H9 (cell line): ENCODE results near the gene RANBP17. TPM values are rescaled to one million over a fixed set of nuclear protein-coding genes. Genes with fewer than 3 reads are reported as not detected.

ENCODE experiments used
- DNase-seq: peaks from one replicate; pipeline ENCODE4 v3.0.0-alpha.2; 2017
- H2AFZ ChIP-seq: one replicate; pipeline ENCODE4 v1.6.1; 2013; ENCODE audit warnings: mild to moderate bottlenecking, low read length, control low read depth, moderate library complexity
- H2AK5ac ChIP-seq: 2 replicates; pipeline ENCODE4 v1.6.1; 2013; ENCODE audit warnings: low read length, control low read depth, mixed read lengths; ENCODE audit not compliant: insufficient read length
- H2BK120ac ChIP-seq: one replicate; pipeline ENCODE4 v1.6.1; 2013; ENCODE audit warnings: low read depth, mild to moderate bottlenecking, low read length, control low read depth, inconsistent platforms; ENCODE audit not compliant: poor library complexity, severe bottlenecking
- H2BK12ac ChIP-seq: 2 replicates; pipeline ENCODE4 v1.6.1; 2013; ENCODE audit warnings: low read length, control low read depth, mixed read lengths, low read depth; ENCODE audit not compliant: insufficient read length
- H2BK15ac ChIP-seq: 2 replicates; pipeline ENCODE4 v1.6.1; 2013; ENCODE audit warnings: low read depth, low read length, control low read depth
- H2BK20ac ChIP-seq: one replicate; pipeline ENCODE4 v1.6.1; 2013; ENCODE audit warnings: low read depth, mild to moderate bottlenecking, low read length, control low read depth, inconsistent platforms; ENCODE audit not compliant: poor library complexity, severe bottlenecking
- H2BK5ac ChIP-seq: 2 replicates; pipeline ENCODE4 v1.6.1; 2013; ENCODE audit warnings: low read length, control low read depth, mixed read lengths; ENCODE audit not compliant: insufficient read length
- H3K14ac ChIP-seq: 2 replicates; pipeline ENCODE4 v1.6.1; 2013; ENCODE audit warnings: low read length, control low read depth; ENCODE audit not compliant: insufficient read depth
- H3K18ac ChIP-seq: 2 replicates; pipeline ENCODE4 v1.6.1; 2013; ENCODE audit warnings: low read depth, mild to moderate bottlenecking, mixed read lengths, low read length, control low read depth; ENCODE audit not compliant: insufficient read length
- H3K23ac ChIP-seq: 2 replicates; pipeline ENCODE4 v1.6.1; 2013; ENCODE audit warnings: low read length, control low read depth, mixed read lengths, low read depth; ENCODE audit not compliant: insufficient read length
- H3K23me2 ChIP-seq: 2 replicates; pipeline ENCODE4 v1.6.1; 2013; ENCODE audit warnings: low read depth, mild to moderate bottlenecking, mixed read lengths, low read length, control low read depth; ENCODE audit not compliant: insufficient read length, poor library complexity, severe bottlenecking
- H3K27ac ChIP-seq: 2 replicates; pipeline ENCODE4 v1.5.1; 2013; ENCODE audit warnings: low read length, control low read depth, mixed read lengths, low read depth; ENCODE audit not compliant: insufficient read length
- H3K27me3 ChIP-seq: 2 replicates; pipeline ENCODE4 v1.6.1; 2013; ENCODE audit warnings: low read length, control low read depth, inconsistent platforms; ENCODE audit not compliant: insufficient read depth
- H3K4ac ChIP-seq: 2 replicates; pipeline ENCODE4 v1.6.1; 2013; ENCODE audit warnings: low read depth, mild to moderate bottlenecking, control low read depth, inconsistent platforms, low read length, moderate library complexity
- H3K4me1 ChIP-seq: 2 replicates; pipeline ENCODE4 v1.6.1; 2013; ENCODE audit warnings: low read length, control low read depth, inconsistent platforms; ENCODE audit not compliant: insufficient read depth
- H3K4me2 ChIP-seq: 2 replicates; pipeline ENCODE4 v1.6.1; 2013; ENCODE audit warnings: low read length, control low read depth, mixed read lengths; ENCODE audit not compliant: insufficient read length, insufficient read depth
- H3K56ac ChIP-seq: 2 replicates; pipeline ENCODE4 v1.6.1; 2013; ENCODE audit warnings: low read depth, mild to moderate bottlenecking, mixed read lengths, low read length, control low read depth; ENCODE audit not compliant: insufficient read length
- H3K79me1 ChIP-seq: 2 replicates; pipeline ENCODE4 v1.6.1; 2013; ENCODE audit warnings: low read depth, mild to moderate bottlenecking, moderate library complexity, low read length, control low read depth, inconsistent platforms; ENCODE audit not compliant: insufficient read depth, poor library complexity, severe bottlenecking
- H3K79me2 ChIP-seq: 2 replicates; pipeline ENCODE4 v1.6.1; 2013; ENCODE audit warnings: low read length, control low read depth, inconsistent platforms; ENCODE audit not compliant: insufficient read depth
- H3K9ac ChIP-seq: 2 replicates; pipeline ENCODE4 v1.6.1; 2013; ENCODE audit warnings: low read length, control low read depth, mixed read lengths; ENCODE audit not compliant: insufficient read length; ENCODE audit errors: extremely low read depth
- H3K9me3 ChIP-seq: one replicate; pipeline ENCODE4 v1.6.1; 2013; ENCODE audit warnings: low read depth, low read length, inconsistent platforms; ENCODE audit not compliant: control insufficient read depth
- H3T11ph ChIP-seq: one replicate; pipeline ENCODE4 v1.6.1; 2013; ENCODE audit warnings: mild to moderate bottlenecking, low read length, control low read depth, inconsistent platforms
- H4K20me1 ChIP-seq: one replicate; pipeline ENCODE4 v1.6.1; 2013; ENCODE audit not compliant: control insufficient read depth, insufficient read length, insufficient read depth
- H4K5ac ChIP-seq: 2 replicates; pipeline ENCODE4 v1.6.1; 2013; ENCODE audit warnings: low read depth, mild to moderate bottlenecking, mixed read lengths, low read length, control low read depth; ENCODE audit not compliant: insufficient read length
- H4K8ac ChIP-seq: replicated peaks from 2 replicates; pipeline ENCODE4 v1.6.1; 2013; ENCODE audit warnings: low read length, control low read depth, mixed read lengths, low read depth; ENCODE audit not compliant: insufficient read length
- H4K91ac ChIP-seq: 2 replicates; pipeline ENCODE4 v1.6.1; 2013; ENCODE audit warnings: low read depth, mild to moderate bottlenecking, moderate library complexity, mixed read lengths, low read length, control low read depth; ENCODE audit not compliant: insufficient read length
- H3K27ac Mint-ChIP-seq, 3 experiments: 2 replicates in 2 of 3; 3 replicates in 1 of 3; pipeline ENCODE4 v1.8.0; 2020 to 2021; ENCODE audit warnings: mixed read lengths in 3 of 3, mild to moderate bottlenecking in 1 of 3, moderate library complexity in 1 of 3
- H3K27me3 Mint-ChIP-seq: 2 replicates; pipeline ENCODE4 v1.8.0; 2021; ENCODE audit warnings: low read depth, mild to moderate bottlenecking, moderate library complexity, mixed read lengths
- H3K36me3 Mint-ChIP-seq, 3 experiments: 2 replicates in 2 of 3; 3 replicates in 1 of 3; pipeline ENCODE4 v1.8.0; 2020 to 2021; ENCODE audit warnings: low read depth in 3 of 3, mixed read lengths in 3 of 3; ENCODE audit not compliant: insufficient read depth in 1 of 3
- H3K4me1 Mint-ChIP-seq, 2 experiments: 2 replicates each; pipeline ENCODE4 v1.8.0; 2020; ENCODE audit warnings: mixed read lengths in 2 of 2
- H3K4me3 Mint-ChIP-seq, 2 experiments: 2 replicates in 1 of 2; 3 replicates in 1 of 2; pipeline ENCODE4 v1.8.0; 2020 to 2021; ENCODE audit warnings: mild to moderate bottlenecking in 2 of 2, mixed read lengths in 2 of 2, moderate library complexity in 1 of 2
- H3K9me3 Mint-ChIP-seq, 2 experiments: 2 replicates in 1 of 2; 3 replicates in 1 of 2; pipeline ENCODE4 v1.8.0; 2020; ENCODE audit warnings: mild to moderate bottlenecking in 2 of 2, mixed read lengths in 2 of 2, moderate library complexity in 1 of 2
- CTCF ChIP-seq: fragments of 200-600 bp; sonication (generic); conservative IDR thresholded peaks from 3 replicates; pipeline ENCODE4 v1.8.0; 2021; ENCODE audit warnings: antibody characterized with exemption, mild to moderate bottlenecking
- WGBS: extraction: QIAGEN DNeasy Blood & Tissue Kit; methylation state at CpG from one replicate; pipeline ENCODE4 v1.1.7; 2013; ENCODE audit warnings: missing lambda C conversion rate, low lambda C conversion rate, mixed read lengths; ENCODE audit not compliant: insufficient read length; ENCODE audit errors: extremely low coverage; 5-methylcytosine and 5-hydroxymethylcytosine counted together
- total RNA-seq: library from RNA; stranded (reverse); gene quantifications from 2 replicates; pipeline ENCODE4 v1.2.1, GENCODE V29; 2021

The RANBP17 gene
- total RNA-seq, 1 experiment from 2014 or later = 16.5 TPM

- H3K4me1 Mint-ChIP-seq = no peaks in the 10 kb centered on the region
- Histone ChIP-seq H2BK12ac (no peak overlapping the region), H3K4ac (no peak overlapping the region), H3K9me3 (no peaks in the 10 kb centered on the region), H3K27ac (no peak overlapping the region), H3K56ac (no peak overlapping the region), H3K23ac (no peak overlapping the region), H4K8ac (no peak overlapping the region), H2AFZ (no peak overlapping the region), H3K27me3 (no peaks in the 10 kb centered on the region), H3K9ac (no peak overlapping the region), H3K4me1 (no peaks in the 10 kb centered on the region), H2BK15ac (no peak overlapping the region), H3T11ph (no peak overlapping the region), H4K5ac (no peak overlapping the region), H3K79me1 (no peaks in the 10 kb centered on the region), H2BK5ac (no peak overlapping the region), H3K23me2 (no peaks in the 10 kb centered on the region), H2AK5ac (no peak overlapping the region), H3K79me2 (no peaks in the 10 kb centered on the region), H3K14ac (no peak overlapping the region), H3K4me2 (no peak overlapping the region), H3K18ac (no peak overlapping the region), H2BK120ac (no peak overlapping the region), H2BK20ac (no peak overlapping the region), H4K20me1 (no peaks in the 10 kb centered on the region), H4K91ac (no peak overlapping the region)
- TF ChIP-seq CTCF = no peak
- H3K27me3 Mint-ChIP-seq = no peaks in the 10 kb centered on the region
- no peak for DNase-seq
- no peak overlapping the region for H3K4me3 Mint-ChIP-seq
- WGBS = no CpG with 5 or more reads among the region's 1 CpG
- H3K27ac Mint-ChIP-seq = no peak overlapping the region
- no peaks in the 10 kb centered on the region; a peak in 1 of 7 replicates for H3K36me3 Mint-ChIP-seq
- H3K9me3 Mint-ChIP-seq = no peaks in the 10 kb centered on the region
These were observed 330.3 kb downstream of the RANBP17 start for GRCh38 chr5:171192111-171192510.
